Myocyte (in vitro differentiated cells): ENCODE measurements around the gene ELF4. TPM values are rescaled to one million over a fixed set of nuclear protein-coding genes. Genes with fewer than 3 reads are reported as not detected.

Source experiments
- DNase-seq: peaks from one replicate; pipeline ENCODE4 v3.0.0-alpha.2; 2012; ENCODE audit warnings: low read depth
- total RNA-seq: library from RNA; depleted of rRNA; stranded (reverse); fragments of >200 nt; gene quantifications from 2 replicates; pipeline ENCODE4 v1.2.3, GENCODE V29; 2014

Gene ELF4
- total RNA-seq, 1 donor from 2014 or later, result 9.2 TPM

DNA sequence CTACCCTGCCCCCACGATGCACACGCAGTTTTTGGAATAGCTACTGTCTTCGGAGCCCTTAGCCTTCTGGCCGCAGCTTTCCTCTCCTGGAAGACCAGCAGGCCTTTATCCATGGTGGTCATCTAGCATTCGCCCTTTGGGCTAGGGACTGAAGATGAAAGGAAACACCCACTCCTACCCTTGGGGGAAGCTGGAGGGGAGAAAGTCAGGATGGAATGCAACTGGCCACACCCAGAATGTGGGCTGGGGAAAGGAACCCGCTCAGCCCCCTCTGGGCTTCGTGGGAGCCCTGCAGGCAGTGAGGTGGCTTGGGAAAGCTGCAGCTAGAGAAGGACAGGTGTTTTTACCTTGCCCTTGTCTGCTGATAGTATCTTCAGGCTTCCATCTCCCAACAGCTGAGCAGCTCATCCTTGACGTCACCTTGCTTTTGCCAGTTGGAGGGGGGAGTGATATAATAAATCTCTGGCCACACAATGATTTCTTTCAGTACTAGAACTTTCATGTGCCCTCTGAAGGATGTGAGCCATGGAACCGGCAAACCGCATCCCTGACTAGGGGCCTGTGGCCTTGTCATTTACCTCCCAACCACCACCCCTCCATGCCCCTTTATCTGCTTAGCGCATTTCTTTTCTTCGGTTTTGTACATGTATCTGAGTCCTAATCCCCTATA lies 59.0 kb downstream of the ELF4 start:
- DNase-seq, result no peak

GRCh38 chrX:130049821-130050220 lies 60.5 kb downstream of the ELF4 start:
- DNase-seq, result no peak

DNA sequence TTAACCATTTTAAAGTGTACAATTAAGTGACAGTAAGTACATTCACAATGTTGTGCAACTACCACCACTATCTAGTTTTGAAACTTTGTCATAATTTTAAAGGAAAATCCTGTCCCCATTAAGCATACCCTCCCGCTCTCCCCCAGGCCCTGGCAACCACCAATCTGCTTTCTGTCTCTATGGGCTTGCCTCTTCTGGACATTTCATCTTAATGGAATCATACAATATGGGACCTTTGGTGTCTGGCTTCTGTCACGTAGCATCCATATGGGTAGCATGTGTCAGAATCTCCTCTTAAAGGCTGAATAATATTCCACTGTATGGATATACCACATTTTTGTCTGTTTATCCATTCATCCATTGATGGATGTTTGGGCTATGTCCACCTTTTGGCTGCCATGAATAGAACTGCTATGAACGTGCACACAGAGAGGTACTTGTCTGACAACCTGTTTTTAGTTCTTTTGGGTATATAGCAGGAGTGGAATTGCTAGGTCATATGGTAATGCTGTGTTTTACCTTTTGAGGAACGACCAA lies 61.5 kb downstream of the ELF4 start:
- DNase-seq, result no peak

GRCh38 chrX:130047416-130047815 lies 62.9 kb downstream of the ELF4 start:
- no peak for DNase-seq

DNA sequence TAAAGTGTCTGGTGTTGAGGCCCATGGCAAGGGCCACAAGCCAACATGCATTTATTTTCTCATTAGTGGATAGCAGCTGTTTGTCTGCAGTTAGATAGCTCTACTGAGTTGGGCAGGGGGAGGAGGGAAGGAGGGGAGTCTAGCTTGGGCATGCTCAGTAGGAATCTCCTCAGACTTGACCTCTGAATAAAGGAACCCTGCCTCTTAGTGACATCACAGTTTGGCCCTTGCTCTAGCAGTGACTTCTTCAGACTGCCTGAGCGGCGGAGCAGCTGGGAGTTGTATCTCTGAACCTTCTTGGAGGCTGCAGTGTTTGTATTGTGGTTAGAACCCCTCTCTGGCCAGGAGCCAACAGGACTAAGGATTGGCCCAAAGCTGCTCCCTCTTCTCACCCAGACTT lies 70.5 kb downstream of the ELF4 start:
- peak; percentile 26 for DNase-seq

DNA sequence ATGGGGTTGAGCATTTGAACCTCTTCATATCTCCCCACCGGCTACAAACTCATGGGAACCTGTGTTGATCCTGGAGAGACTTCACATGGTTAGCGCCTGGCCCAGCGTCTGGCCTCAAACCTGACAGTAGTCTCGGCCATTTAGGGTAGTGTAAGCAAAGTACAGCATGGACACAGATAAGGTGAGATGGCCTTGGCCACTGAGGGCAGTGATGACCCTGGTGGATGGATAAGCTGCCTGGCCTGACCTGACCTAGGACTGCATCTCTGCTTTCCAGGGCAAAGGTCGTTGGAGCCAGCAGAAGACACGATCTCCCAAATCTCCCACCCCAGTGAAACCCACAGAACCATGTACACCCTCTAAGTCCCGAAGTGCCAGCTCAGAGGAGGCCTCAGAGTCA lies 76.1 kb downstream of the ELF4 start:
- DNase-seq, result no peak

DNA sequence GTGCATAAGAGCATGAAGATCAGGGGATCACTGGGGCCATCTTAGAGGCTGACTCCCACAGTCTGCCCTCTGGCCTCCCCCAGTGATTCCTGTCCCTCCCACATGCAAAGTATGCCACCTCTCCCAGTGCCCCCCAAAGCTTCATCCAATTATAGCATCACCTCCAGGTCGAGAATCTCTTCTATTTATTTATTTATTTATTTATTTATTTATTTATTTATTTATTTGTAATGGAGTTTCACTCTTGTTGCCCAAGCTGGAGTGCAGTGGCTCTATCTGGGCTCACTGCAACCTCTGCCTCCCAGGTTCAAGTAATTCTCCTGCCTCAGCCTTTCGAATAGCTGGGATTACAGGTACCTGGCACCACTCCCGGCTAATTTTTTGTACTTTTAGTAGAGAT lies 77.7 kb downstream of the ELF4 start:
- DNase-seq, result no peak

- no peak for DNase-seq
These were observed 79.5 kb downstream of the ELF4 start for GRCh38 chrX:130030826-130031225.

DNA sequence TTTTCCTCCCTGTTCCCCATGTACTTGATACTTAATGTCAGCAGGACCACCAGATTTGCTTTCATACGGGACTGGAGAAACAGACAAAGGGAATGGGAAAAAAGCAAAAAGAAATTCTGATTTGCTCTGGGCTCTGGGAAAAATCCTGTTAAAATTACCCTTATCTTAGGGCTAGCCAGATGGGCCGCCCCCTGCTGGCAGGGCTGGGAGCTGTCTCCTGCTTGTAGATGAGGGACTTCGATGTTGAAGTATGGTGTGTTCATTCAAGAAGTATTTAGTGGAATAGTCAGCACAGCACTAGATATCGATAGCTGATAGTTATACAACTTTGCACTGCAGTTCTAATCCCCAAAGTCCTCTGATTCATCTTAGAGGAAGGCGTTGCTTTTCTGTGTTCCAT lies 82.1 kb downstream of the ELF4 start:
- peak; percentile 26 for DNase-seq

GRCh38 chrX:130027569-130027968 lies 82.7 kb downstream of the ELF4 start:
- no peak for DNase-seq

- DNase-seq, result no peak
These were observed 85.0 kb downstream of the ELF4 start for GRCh38 chrX:130025256-130025655.

DNA sequence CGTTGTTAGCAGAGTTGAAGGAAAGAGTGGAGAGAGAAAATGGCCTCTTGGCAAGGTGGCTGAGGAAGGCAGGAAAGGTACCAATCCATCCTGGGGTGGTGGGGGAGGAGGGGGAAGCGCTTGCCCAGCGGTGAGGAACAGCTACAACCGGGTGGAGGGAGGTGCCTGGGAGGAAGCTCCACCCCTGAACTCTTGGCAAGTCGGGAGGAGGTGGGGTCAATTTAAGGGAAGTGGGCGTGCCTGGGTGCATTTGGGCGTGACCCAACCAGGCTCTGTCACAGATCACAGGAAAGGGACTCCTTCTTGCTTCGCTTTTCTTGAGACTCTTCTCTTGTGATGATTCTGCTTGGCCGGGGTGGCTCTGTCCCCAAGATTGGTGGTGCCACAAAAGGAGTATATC lies 86.2 kb downstream of the ELF4 start:
- peak; percentile 21 for DNase-seq

- no peak for DNase-seq
These were observed 89.5 kb downstream of the ELF4 start for GRCh38 chrX:130020661-130021324.

GRCh38 chrX:130018143-130018542 lies 92.2 kb downstream of the ELF4 start:
- DNase-seq, result no peak

- no peak for DNase-seq
These were observed 95.1 kb downstream of the ELF4 start for GRCh38 chrX:130015181-130015580.

Other genes starting within 250 kb of the ELF4 start
- 18.7 and 23.3 TPM in 2 replicates for gene UTP14A, start 204.3 kb downstream of the ELF4 start, total RNA-seq
- gene BCORL1, start 127.9 kb downstream of the ELF4 start, total RNA-seq, result 0.94 and 1.5 TPM in 2 replicates
- gene AIFM1, start 55.3 kb upstream of the ELF4 start, total RNA-seq, result 22.7 and 23.5 TPM in 2 replicates
- 0.29 TPM in 1 of 2 replicates, not detected in the other for gene RAB33A, start 61.5 kb upstream of the ELF4 start, total RNA-seq
- gene ZNF280C, start 158.4 kb upstream of the ELF4 start, total RNA-seq, result 8.7 and 10.1 TPM in 2 replicates
- 12.8 and 24.0 TPM in 2 replicates for gene SLC25A14, start 229.4 kb upstream of the ELF4 start, total RNA-seq